Panc1 (cell line): Measurements from ENCODE around the gene NT5M. TPM values are rescaled to one million over a fixed set of nuclear protein-coding genes. Genes with fewer than 3 reads are reported as not detected.

Source experiments
- ATAC-seq: fragments of 200-7000 bp; cut with Tn5 transposase; 2 replicates; pipeline ENCODE4 v1.9.1; 2020; ENCODE audit warnings: mild to moderate bottlenecking, moderate library complexity
- BruUV-seq: library from RNA; stranded (reverse); fragments of 400-500 nt; replicated peaks from 2 replicates; lab custom pipeline; 2021; lab: Mats Ljungman, UMichigan
- CTCF ChIA-PET: fragments of 300-600 bp; sonication (Branson Sonifier 250); formaldehyde crosslinking; loops from one replicate; lab custom pipeline; 2022; ENCODE audit warnings: antibody characterized with exemption; lab: Charles Lee
- POLR2A ChIA-PET: fragments of 300-600 bp; sonication (Branson Sonifier 250); formaldehyde crosslinking; loops from one replicate; lab custom pipeline; 2022; ENCODE audit warnings: antibody characterized with exemption; lab: Charles Lee
- DNase-seq: peaks from one replicate; pipeline ENCODE4 v3.0.0-alpha.2; 2010; ENCODE audit warnings: low read depth, low spot score
- H3K27ac ChIP-seq: 2 replicates; pipeline ENCODE4 v1.5.1; 2011; ENCODE audit warnings: mild to moderate bottlenecking, low read length, inconsistent platforms
- H3K27me3 ChIP-seq: fragments of 200-500 bp; sonication (Bioruptor generic); 2 replicates; pipeline ENCODE4 v1.6.0; 2014; ENCODE audit warnings: low read length, inconsistent platforms; ENCODE audit not compliant: control insufficient read depth, insufficient read depth
- H3K36me3 ChIP-seq: fragments of 200-500 bp; sonication (Bioruptor generic); 2 replicates; pipeline ENCODE4 v1.5.1; 2014; ENCODE audit warnings: inconsistent platforms, mild to moderate bottlenecking, low read length, moderate library complexity; ENCODE audit not compliant: control insufficient read depth, insufficient read depth
- H3K4me1 ChIP-seq: 2 replicates; pipeline ENCODE4 v1.5.1; 2011; ENCODE audit warnings: inconsistent platforms, mild to moderate bottlenecking, low read length, moderate library complexity; ENCODE audit not compliant: control insufficient read depth, insufficient read depth
- H3K4me3 ChIP-seq, 2 experiments: 2 replicates each; pipeline ENCODE4 v1.5.1; 2011 to 2012; ENCODE audit warnings: low read depth in 2 of 2, low read length in 2 of 2, mild to moderate bottlenecking in 2 of 2, inconsistent platforms in 1 of 2, moderate library complexity in 1 of 2
- H3K9me3 ChIP-seq: fragments of 200-500 bp; sonication (Bioruptor generic); 2 replicates; pipeline ENCODE4 v1.5.1; 2014; ENCODE audit warnings: low read depth, mild to moderate bottlenecking, inconsistent platforms, low read length, moderate library complexity; ENCODE audit not compliant: control insufficient read depth, insufficient read depth
- CTCF ChIP-seq: fragments of 450-650 bp; IDR thresholded peaks from 2 replicates; pipeline ENCODE4 v1.5.1; 2017; ENCODE audit warnings: mild to moderate bottlenecking
- POLR2AphosphoS5 ChIP-seq: IDR thresholded peaks from 2 replicates; pipeline ENCODE4 v1.6.1; 2012; ENCODE audit warnings: mild to moderate bottlenecking, low read depth, low read length, moderate library complexity
- REST ChIP-seq, 2 experiments: IDR thresholded peaks; 2 replicates each; pipeline ENCODE4 v1.6.1; 2011 to 2012; ENCODE audit warnings: low read depth in 2 of 2, control low read depth in 1 of 2, low read length in 1 of 2, mild to moderate bottlenecking in 1 of 2, moderate library complexity in 1 of 2; ENCODE audit not compliant: insufficient read depth in 1 of 2
- SIN3A ChIP-seq: IDR thresholded peaks from 2 replicates; pipeline ENCODE4 v1.6.1; 2012; ENCODE audit warnings: low read depth, mild to moderate bottlenecking, low read length, moderate library complexity, borderline replicate concordance; ENCODE audit not compliant: insufficient read depth
- TCF7L2 ChIP-seq: IDR thresholded peaks from 2 replicates; pipeline ENCODE4 v1.6.1; 2011; ENCODE audit warnings: mild to moderate bottlenecking, low read depth, low read length, inconsistent platforms
- in situ Hi-C: cut with HindIII; loops from 2 replicates; pipeline ENCODE4 v1.10.0; 2016; ENCODE audit warnings: low sequenced_read_pairs, low pct_unique_long_range_greater_than_20kb
- intact Hi-C: fragments of 100-400 bp; cut with micrococcal nuclease; formaldehyde crosslinking; loops from one replicate; pipeline ENCODE4 v1.10.0; 2022; ENCODE audit not compliant: unreplicated experiment
- total RNA-seq: library from RNA; stranded (reverse); gene quantifications from one replicate; pipeline ENCODE4 v1.2.1, GENCODE V29; 2021; ENCODE audit not compliant: unreplicated experiment

The NT5M gene
- total RNA-seq, 1 experiment from 2014 or later: 3.1 TPM

DNA sequence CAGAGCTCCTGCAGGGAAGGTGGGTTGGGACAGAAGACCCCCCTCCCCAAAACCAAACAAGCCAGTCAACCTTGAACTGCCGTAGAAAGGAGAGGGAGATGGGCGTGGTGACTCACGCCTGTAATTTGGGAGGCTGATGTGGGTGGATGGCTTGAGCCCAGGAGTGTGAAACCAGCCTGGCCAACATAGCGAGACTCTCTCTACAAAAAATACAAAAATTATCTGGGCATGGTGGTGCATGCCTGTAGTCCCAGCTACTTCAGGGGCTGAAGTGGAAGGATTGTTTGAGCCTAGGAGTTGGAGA, 42.1 kb downstream of the NT5M start:
- no TSS peak for BruUV-seq
- no peak overlapping the region for H3K27ac ChIP-seq
- CTCF ChIA-PET: no interaction called here
- in situ Hi-C loops: no loop called here
- ATAC-seq (no peak), DNase-seq (no peak)
- no peaks in the 10 kb centered on the region for H3K9me3 ChIP-seq
- H3K36me3 ChIP-seq: no peaks in the 10 kb centered on the region
- no peaks in the 10 kb centered on the region for H3K27me3 ChIP-seq
- H3K4me1 ChIP-seq: no peaks in the 10 kb centered on the region
- POLR2A ChIA-PET: no interaction called here
- intact Hi-C loops: no loop called here
- TF ChIP-seq CTCF (no peak), POLR2AphosphoS5 (no peak), REST (IDR thresholded peaks at IDR 0.05; ENCODE audit: insufficient read depth in 1 of 2, low read depth in 2 of 2, low read length in 1 of 2) (no peak), TCF7L2 (no peak), SIN3A (no peak)
- no peak overlapping the region for H3K4me3 ChIP-seq

DNA sequence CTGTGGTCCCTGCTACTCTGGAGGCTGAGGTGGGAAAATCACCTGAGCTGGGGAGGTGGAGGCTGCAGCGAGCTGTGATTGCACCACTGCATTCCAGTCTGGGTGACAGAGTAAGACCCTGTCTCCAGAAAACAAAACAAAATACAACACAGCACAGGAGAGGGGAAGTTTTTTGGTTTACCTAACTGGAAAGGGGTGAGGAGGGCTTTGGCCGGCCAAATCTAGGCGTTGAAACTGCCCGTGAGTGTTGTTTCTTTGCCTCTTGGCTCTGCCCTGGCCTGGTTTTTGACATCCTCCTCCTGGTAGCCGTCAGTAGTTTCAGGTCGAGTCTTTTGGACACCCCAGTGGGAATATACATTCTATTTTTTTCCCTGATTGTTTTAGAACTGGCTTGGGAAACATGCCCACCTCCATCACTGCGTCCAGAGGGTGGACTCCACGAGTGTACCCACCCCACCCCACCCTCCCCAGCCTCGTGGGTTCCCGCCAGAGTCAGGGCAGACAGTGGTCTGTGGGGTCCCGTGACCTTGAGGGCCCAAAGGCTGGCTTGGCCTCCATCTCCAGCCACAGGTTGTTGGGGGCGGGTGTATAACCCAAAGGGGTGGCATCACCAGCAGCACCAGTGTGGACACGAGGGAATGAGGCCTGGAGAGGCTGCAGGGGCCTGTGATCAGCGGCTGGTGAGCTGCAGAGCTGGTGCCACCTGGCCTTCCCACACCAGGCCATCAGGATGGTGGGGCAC, 42.7 kb downstream of the NT5M start:
- H3K27ac ChIP-seq: no peak overlapping the region
- intact Hi-C loops: no loop called here
- no peaks in the 10 kb centered on the region for H3K9me3 ChIP-seq
- in situ Hi-C loops: no loop called here
- no peaks in the 10 kb centered on the region for H3K4me1 ChIP-seq
- H3K36me3 ChIP-seq: no peaks in the 10 kb centered on the region
- ATAC-seq (no peak), DNase-seq (no peak)
- no TSS peak for BruUV-seq
- ChIA-PET POLR2A (no interaction called here), CTCF (no interaction called here)
- no peak for TF ChIP-seq TCF7L2
- TF ChIP-seq POLR2AphosphoS5: no peak
- no peak for TF ChIP-seq SIN3A
- TF ChIP-seq REST (IDR thresholded peaks at IDR 0.05; ENCODE audit: insufficient read depth in 1 of 2, low read depth in 2 of 2, low read length in 1 of 2): no peak
- no peak for TF ChIP-seq CTCF
- H3K27me3 ChIP-seq: no peaks in the 10 kb centered on the region
- no peak overlapping the region for H3K4me3 ChIP-seq
